ENCODE data around the gene ACSS2. TPM values are rescaled to one million over a fixed set of nuclear protein-coding genes. Genes with fewer than 3 reads are reported as not detected.

Gene ACSS2, protein sequence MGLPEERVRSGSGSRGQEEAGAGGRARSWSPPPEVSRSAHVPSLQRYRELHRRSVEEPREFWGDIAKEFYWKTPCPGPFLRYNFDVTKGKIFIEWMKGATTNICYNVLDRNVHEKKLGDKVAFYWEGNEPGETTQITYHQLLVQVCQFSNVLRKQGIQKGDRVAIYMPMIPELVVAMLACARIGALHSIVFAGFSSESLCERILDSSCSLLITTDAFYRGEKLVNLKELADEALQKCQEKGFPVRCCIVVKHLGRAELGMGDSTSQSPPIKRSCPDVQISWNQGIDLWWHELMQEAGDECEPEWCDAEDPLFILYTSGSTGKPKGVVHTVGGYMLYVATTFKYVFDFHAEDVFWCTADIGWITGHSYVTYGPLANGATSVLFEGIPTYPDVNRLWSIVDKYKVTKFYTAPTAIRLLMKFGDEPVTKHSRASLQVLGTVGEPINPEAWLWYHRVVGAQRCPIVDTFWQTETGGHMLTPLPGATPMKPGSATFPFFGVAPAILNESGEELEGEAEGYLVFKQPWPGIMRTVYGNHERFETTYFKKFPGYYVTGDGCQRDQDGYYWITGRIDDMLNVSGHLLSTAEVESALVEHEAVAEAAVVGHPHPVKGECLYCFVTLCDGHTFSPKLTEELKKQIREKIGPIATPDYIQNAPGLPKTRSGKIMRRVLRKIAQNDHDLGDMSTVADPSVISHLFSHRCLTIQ
- 100 to 1,000 TPM; 258 to 394 TPM for total RNA-seq

DNA sequence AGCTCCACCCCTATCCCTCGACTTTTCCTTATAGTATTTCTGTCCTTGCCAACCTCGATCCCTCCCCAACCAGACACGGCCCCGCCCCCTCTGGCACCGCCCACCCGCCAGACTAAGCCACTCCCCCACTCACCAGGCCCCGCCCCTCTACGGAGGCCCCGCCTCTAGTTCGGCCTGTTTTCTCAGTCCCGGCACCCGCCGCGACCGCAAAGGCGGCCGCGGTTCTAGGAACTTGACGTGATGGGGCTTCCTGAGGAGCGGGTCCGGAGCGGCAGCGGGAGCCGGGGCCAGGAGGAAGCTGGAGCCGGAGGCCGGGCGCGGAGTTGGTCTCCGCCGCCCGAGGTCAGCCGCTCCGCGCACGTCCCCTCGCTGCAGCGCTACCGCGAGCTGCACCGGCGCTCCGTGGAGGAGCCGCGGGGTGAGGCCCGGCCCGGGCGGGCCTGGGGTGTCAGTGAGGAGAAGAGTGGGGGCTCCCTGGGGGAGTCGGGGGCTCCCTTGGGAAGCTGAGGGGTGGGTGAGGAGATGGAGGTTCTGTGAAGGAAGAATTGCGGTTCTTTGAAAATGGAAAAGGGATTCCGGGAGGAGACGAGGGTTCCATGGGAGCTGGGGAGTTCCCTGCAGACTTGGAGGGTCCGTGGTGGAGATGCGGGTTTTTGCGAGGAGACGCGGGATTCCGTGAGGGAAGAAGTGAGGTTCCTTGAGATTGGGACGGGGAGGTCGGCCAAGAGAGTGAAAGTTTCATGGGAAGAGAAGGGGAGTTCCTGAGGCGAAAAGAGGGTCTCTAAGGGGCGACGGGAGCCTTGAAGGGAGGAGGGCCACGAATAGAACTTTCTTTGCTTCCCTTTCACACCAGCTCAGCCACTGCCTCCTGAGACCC lies at the start of gene ACSS2:
Gene ACSS2, plus strand, starts transcription at position 207 of the 877 bp plus-strand sequence. Its CDS starts 34 bp downstream, at position 241.
- intact Hi-C loops (cut with DNase I) = loop anchor here (10.0 kb wide), 1 partner anchor 218 kb away; the partner anchor contains the start of gene TRPC4AP
- DNase-seq = peak; percentile 100
- peak within 1 kb of the TSS; percentile 70 to 99 for H3K9ac ChIP-seq (ENCODE audit: low read depth in 2 of 2, low read length in 2 of 2)
- H3K9me3 ChIP-seq = no peaks in the 10 kb centered on the region
- peaks cover 11% of the 10 kb centered on the region for H3K4me1 ChIP-seq
- peak within 1 kb of the TSS; percentile 85 for H3K27ac ChIP-seq
- H3K27me3 ChIP-seq = no peaks in the 10 kb centered on the region
- H3K4me3 ChIP-seq = peak within 1 kb of the TSS; percentile 84
- TF ChIP-seq CTCF (IDR thresholded peaks at IDR 0.05) = no peak
- no peaks in the 10 kb centered on the region for H3K36me3 ChIP-seq

DNA sequence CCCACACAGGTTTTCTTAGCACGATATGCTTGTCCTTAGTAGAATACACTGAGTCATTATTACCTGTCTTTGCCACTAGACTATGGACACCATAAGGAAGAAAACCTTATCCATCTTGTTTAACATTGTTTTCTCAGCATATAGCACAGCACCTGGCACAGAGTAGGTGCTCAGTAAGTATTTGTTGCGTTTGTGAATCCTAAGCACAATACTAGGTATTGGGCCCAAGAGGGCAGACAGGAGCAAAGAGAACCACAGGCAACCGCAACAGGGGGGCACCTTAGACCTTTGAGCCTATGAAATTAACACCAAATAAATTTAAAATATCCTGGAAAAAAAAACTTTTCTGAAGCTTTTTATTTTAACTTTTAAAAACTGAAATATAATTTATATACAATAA lies 47.2 kb upstream of the ACSS2 start:
- no peaks in the 10 kb centered on the region for H3K9me3 ChIP-seq
- no peak overlapping the region for H3K4me3 ChIP-seq
- no peaks in the 10 kb centered on the region for H3K4me1 ChIP-seq
- H3K27me3 ChIP-seq = no peaks in the 10 kb centered on the region
- no peak for DNase-seq
- no peak for TF ChIP-seq CTCF (IDR thresholded peaks at IDR 0.05)
- intact Hi-C loops (cut with DNase I) = no loop called here
- no peaks in the 10 kb centered on the region for H3K36me3 ChIP-seq
- H3K9ac ChIP-seq (ENCODE audit: low read depth in 2 of 2, low read length in 2 of 2) = no peak overlapping the region
- no peak overlapping the region for H3K27ac ChIP-seq

GRCh38 chr20:34831936-34832335 lies 44.5 kb upstream of the ACSS2 start:
- no peak for TF ChIP-seq CTCF (IDR thresholded peaks at IDR 0.05)
- H3K4me3 ChIP-seq = no peak overlapping the region

DNA sequence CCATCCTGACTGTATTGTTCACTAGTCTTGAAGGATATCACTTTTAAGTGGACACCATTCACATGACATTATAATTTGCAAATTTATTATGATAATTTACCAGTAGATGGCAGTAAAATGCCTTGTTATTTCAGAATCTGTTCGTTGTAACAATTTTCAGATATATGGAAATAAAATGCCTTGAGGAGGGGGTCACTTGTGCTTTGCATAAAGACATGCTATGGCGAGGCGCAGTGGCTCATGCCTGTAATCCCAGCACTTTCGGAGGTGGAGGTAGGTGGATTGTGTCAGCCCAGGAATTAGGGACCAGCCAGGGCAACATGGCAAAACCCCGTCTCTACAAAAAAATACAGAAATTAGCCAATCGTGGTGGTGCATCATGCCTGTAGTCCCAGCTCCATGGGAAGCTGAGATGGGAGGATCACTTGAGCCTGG lies 41.9 kb upstream of the ACSS2 start:
- no peak for TF ChIP-seq CTCF (IDR thresholded peaks at IDR 0.05)
- no peaks in the 10 kb centered on the region for H3K9me3 ChIP-seq
- no peak overlapping the region for H3K27ac ChIP-seq
- H3K4me1 ChIP-seq = no peaks in the 10 kb centered on the region
- DNase-seq = no peak
- no peaks in the 10 kb centered on the region for H3K36me3 ChIP-seq
- no peaks in the 10 kb centered on the region for H3K27me3 ChIP-seq
- H3K4me3 ChIP-seq = no peak overlapping the region
- intact Hi-C loops (cut with DNase I) = loop anchor here (5.0 kb wide), 1 partner anchor 373 kb away; no protein-coding TSS in a partner anchor
- H3K9ac ChIP-seq (ENCODE audit: low read depth in 2 of 2, low read length in 2 of 2) = no peak overlapping the region

More at GRCh38 chr20:34831936-34832335, 44.5 kb upstream of the ACSS2 start:
- Histone ChIP-seq H3K27ac (no peak overlapping the region), H3K9me3 (no peaks in the 10 kb centered on the region), H3K4me1 (no peaks in the 10 kb centered on the region), H3K36me3 (no peaks in the 10 kb centered on the region), H3K9ac (ENCODE audit: low read depth in 2 of 2, low read length in 2 of 2) (no peak overlapping the region), H3K27me3 (no peaks in the 10 kb centered on the region)
- intact Hi-C loops (cut with DNase I) = loop anchor here (5.0 kb wide), 1 partner anchor 375 kb away; no protein-coding TSS in a partner anchor
- DNase-seq = no peak

DNA sequence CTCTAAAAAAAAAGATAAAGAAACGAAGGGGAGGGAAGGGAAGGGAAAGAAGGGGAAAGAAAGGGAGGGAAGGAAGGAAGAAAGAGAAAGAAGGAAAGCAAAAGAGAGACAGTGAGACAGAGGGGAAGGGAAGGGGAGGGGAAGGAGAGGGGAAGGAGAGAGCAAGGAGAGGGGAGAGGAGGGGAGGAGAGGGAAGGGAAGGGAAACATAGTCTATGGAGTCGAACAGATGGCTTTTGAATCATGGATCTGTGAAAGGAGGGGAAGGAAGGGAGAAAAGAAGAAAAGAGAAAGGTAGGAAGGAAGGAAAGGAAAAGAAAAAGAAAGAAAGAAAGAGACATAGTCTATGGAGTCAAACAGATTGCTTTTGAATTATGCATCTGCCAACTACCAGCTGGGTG lies 34.3 kb upstream of the ACSS2 start:
- no peaks in the 10 kb centered on the region for H3K9me3 ChIP-seq
- no peaks in the 10 kb centered on the region for H3K36me3 ChIP-seq
- H3K27ac ChIP-seq = no peak overlapping the region
- no peak overlapping the region for H3K4me3 ChIP-seq
- no peak overlapping the region for H3K9ac ChIP-seq (ENCODE audit: low read depth in 2 of 2, low read length in 2 of 2)
- no peaks in the 10 kb centered on the region for H3K27me3 ChIP-seq
- DNase-seq = no peak
- intact Hi-C loops (cut with DNase I) = no loop called here
- no peaks in the 10 kb centered on the region for H3K4me1 ChIP-seq
- TF ChIP-seq CTCF (IDR thresholded peaks at IDR 0.05) = no peak

Measured in colonic mucosa (tissue), 4 donors.